ENCODE data around the gene BST1. TPM values are rescaled to one million over a fixed set of nuclear protein-coding genes. Genes with fewer than 3 reads are reported as not detected.

BST1 gene
- polyA plus RNA-seq, 3 donors: 14.4 to 17.0 (median 15.1) TPM

DNA sequence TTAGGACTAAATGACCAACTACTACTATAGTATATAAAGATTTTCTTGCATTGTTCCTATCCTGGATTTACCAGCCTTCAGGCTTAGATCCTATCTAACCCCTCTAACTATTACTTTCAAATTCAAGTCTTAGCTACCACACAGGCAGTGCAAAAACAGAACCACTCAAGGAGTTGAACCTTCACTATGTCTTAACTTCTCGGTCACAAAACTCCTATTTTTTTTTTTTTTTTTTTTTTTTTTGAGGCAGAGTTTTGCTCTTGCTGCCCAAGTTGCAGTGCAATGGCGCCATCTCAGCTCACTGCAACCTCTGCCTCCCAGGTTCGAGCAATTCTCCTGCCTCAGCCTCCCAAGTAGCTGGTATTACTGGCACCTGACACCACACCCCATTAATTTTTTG is 27.5 kb upstream of the BST1 start:
- DNase-seq (ENCODE audit: low read depth in 3 of 3, low spot score in 2 of 3): no peak

DNA sequence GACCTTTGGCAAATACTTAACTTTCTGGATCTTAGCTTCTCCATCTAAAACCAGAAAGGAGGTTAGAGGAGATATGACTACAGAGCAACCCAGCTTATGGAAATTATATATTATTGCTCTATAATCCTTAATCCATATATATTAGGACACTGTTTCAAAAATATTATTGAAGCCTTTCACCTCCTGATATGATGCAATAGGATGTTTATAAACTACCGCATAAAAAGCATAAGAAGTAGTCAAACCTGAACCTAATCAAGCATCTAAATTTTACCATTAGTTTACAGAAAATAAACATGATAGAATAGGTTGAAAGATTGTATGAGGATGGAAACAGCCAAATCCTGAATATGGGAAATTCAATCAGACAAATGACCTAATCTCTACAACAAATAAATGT is 26.8 kb upstream of the BST1 start:
- no peak for DNase-seq (ENCODE audit: low read depth in 3 of 3, low spot score in 2 of 3)

DNA sequence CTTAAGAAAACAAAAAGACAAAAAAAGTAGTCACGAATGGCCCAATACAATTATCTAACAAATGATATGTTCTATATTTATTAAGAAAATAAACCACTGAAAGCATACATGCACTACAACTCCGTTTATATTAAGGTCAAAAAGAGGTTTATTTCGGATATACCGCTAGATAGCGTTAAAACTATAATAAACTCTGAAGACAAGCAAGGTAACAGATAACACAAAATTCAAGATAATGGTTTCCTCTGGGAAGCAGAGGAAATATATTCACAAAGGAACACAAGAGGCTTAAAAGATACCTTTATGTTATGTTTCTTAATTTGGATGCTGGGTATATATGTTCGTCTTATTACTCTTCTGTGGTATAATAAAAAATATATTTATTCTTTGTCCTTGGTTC is 26.0 kb upstream of the BST1 start:
- DNase-seq (ENCODE audit: low read depth in 3 of 3, low spot score in 2 of 3): no peak

DNA sequence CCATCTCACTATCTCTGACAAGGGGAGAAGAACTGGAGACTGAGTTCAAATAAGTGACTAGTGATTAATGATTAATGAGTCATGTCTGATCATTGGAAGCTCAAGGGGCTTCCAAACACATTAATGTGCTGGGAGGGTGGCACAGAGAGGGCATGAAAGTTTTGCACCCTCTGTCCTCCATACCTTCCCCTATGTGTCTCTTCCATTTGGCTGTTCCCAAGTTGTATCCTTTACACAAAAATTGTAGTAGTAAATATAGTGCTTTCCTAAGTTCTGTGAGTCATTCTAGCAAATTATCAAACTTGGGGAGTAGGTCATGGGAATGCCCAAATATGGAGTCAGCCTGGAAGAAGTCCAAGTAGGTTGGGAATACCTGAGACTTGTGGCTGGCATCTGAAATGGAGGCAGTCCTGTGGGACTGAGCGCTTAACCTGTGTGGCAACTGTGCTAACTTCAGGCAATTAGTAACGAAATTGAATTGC is 25.3 kb upstream of the BST1 start:
- DNase-seq (ENCODE audit: low read depth in 3 of 3, low spot score in 2 of 3): no peak

DNA sequence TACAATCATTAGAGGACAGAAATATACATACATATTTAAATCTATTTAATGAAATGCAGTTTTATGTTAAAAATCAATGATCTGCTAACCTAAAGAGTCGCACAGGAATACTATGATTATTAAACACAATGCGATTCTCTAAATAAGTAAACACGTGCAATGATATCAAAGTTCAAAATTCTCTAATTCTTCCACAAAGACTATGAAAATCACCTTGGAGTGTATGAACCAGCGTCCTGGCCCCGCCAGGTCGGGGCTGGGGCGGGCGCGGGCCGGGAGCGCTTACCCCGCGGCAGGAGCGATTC is 21.8 kb upstream of the BST1 start:
- DNase-seq (ENCODE audit: low read depth in 3 of 3, low spot score in 2 of 3): no peak

DNA sequence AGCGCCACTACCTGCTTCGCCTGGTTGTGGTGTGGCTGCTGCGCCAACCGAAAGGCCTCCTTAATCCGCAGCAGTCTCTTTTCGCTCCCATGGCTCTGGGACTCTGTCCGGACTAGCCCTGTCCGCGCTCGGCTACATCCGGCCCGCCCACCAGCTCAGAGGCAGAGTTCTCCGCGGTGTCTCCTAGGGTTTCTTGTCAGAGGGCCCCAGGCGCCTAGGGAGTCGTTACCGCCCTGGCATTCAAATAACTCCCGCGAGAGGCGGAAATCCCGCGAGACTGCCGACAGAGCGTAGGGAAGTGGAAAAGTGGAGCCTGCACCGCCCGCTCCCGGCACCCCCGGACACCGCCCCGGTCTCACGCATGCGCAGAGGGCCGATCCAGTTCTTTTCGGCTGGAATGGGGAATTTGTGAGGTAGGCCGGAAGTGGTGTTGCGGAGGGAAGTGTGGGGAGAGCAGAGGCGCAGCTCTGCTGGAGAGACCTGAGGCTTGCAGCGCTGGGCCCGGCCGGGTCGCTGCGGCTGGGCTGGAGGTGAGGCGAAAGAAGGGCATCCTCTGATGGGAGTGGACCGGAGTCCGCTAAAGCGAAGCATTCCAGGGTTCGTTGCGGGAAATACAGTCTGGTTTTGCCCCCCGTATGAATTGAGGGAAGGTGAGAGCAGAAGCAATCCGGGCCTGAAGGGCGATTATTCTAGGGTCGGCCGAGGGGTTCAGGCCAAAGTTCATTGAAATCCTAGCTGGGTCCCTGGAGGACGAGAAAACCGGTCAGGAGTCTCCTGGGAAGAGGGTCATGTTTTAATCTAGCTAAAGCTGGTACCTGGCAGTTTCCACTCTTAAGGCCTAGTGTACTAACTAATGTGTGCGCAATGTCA is 21.3 kb upstream of the BST1 start, which contains the start of gene FAM200B:
Gene FAM200B, plus strand, starts transcription at position 456 of the 870 bp plus-strand sequence. CDS start 5,151 bp downstream, outside the sequence.
- DNase-seq (ENCODE audit: low read depth in 3 of 3, low spot score in 2 of 3): peak; percentile 95 to 97 (median 96)

DNA sequence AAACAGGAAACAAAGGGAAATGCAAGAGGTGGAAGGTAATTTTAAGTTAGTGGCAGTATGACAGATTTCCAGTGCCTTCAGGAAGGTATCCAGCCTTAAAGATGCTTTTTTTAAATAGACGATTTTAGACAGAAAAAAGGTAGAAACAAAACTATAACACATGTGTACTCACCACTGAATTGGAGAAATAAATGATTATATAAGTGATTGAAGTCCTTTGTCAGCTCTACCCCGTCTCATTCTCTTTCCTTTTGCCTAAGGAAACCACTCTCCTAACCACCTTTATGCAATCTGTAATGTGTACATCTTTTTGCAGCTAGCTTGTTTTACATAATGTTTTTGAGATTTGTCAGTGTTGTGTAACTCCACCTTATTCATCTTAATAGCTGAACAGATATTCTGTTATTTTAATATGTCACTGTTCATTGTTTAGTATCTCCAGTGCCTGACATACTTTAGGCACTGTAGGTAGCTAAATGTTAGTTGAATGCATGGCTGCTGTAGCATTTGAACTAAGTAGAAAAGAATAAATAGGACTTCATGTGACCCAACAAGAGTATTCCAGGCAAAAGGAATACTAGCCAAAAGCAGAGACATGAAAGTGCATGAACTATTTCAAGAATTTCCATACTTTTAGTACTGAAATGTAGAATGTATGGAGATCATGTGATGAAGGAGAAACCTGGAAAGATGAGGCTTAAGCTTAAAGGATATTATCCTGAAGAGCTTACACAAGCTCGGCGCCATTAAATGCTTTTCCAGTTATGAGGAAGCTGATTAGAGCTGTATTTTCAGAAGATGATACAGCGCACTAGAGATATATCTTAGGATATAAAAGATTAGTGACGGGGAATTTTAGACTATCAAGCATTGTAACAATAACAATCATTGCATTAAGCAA is 20.4 kb upstream of the BST1 start:
- no peak for DNase-seq (ENCODE audit: low read depth in 3 of 3, low spot score in 2 of 3)

DNA sequence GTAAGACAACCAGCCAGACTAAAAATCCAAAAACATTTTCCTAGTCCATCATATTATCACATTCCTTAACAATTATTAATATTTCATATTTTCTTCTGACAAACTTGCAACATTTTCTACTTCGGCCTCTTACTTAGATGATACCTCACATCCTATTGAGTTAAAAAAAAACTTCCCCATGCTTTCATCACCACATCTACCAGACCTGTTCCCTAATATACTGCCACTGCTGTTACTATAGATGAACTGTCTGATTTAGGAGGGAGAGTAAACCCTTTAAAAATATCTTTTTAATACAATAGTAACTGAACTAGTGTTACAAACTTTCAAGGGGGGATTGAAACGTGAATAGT is 19.7 kb upstream of the BST1 start:
- DNase-seq (ENCODE audit: low read depth in 3 of 3, low spot score in 2 of 3): no peak

DNA sequence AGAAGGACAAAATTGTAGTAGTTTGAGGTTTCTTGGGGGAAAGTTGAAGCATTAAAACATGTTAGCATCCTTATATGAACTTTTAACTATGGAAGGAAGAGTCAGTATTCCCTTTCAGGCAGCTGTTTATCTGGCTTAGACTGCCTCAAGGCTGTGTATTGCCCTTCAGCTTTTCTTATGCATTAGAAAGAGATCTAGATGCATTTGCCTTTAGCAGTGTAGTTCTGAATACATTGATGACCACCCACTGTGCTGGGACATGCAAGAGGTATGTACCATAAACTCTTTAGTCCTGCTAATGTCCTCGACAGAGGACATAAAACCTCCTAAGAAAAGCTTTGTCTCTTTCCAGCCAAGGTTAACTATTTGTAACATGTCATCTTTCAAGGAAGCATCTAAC is 18.4 kb upstream of the BST1 start:
- DNase-seq (ENCODE audit: low read depth in 3 of 3, low spot score in 2 of 3): no peak

DNA sequence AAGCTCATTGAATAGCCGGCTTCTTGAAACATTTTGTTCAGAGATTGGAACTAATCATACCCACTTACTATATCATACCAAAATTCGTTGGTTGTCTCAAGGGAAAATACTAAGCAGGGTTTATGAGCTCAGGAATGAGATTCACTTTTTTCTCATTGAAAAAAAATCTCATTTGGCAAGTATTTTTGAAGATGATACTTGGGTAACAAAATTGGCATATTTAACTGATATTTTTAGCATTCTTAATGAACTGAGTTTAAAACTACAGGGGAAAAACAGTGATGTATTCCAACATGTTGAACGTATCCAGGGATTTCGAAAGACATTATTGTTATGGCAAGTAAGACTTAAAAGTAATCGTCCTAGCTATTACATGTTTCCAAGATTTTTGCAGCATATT is 14.8 kb upstream of the BST1 start:
- DNase-seq (ENCODE audit: low read depth in 3 of 3, low spot score in 2 of 3): no peak

DNA sequence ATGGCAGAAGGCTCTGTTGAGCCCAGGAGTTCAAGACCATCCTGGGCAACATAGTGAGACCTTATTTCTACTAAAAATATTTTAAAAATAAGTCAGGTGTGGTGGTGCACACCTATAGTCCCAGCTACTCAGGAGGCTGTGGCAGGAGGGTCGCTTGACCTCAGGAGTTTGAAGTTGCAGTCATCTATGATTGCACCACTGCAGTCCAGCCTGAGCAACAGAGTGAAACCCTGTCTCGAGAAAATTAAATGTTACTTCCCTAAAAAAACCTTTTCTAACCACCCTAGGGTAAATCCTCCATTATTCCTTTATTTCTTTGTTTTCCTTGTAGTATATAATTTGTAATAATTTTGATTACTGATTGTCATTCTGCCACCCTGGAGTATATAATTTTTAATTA is 13.3 kb upstream of the BST1 start:
- no peak for DNase-seq (ENCODE audit: low read depth in 3 of 3, low spot score in 2 of 3)

DNA sequence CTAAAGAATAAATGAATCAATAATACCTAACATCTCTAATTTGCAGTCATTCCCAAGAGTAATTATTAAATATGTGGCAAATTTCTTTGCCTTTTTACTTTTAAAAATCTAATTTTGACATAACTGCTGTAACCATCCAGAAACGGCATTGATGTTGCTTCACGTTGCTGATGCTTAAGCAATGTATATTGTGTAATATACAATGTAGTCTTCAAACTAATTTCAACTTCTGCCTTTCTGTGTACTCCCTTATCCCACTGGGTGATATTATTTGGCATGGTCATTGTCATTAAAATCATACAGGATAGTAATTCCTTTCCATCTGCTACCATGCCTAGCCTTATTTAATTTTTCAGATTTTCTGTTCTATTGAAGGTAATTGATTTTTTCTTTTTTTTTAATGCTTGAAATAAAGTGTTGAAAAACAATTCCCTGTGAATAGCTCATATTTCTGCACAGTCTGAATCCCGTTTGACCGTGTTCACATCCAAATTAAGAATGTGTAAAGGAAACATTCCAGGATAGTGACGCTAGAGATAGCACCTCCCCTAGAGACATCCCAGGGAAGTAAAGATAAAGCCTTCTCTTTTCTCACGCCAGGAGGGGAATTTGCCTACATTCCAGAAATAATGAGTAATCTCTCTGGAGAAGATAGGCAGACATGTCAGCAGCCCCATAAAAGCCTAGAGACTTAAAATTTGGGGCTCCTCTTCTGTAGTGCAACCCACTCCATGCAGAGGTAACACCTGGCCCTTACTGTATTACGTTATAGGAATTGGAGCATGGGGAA is 12.7 kb upstream of the BST1 start:
- DNase-seq (ENCODE audit: low read depth in 3 of 3, low spot score in 2 of 3): no peak

DNA sequence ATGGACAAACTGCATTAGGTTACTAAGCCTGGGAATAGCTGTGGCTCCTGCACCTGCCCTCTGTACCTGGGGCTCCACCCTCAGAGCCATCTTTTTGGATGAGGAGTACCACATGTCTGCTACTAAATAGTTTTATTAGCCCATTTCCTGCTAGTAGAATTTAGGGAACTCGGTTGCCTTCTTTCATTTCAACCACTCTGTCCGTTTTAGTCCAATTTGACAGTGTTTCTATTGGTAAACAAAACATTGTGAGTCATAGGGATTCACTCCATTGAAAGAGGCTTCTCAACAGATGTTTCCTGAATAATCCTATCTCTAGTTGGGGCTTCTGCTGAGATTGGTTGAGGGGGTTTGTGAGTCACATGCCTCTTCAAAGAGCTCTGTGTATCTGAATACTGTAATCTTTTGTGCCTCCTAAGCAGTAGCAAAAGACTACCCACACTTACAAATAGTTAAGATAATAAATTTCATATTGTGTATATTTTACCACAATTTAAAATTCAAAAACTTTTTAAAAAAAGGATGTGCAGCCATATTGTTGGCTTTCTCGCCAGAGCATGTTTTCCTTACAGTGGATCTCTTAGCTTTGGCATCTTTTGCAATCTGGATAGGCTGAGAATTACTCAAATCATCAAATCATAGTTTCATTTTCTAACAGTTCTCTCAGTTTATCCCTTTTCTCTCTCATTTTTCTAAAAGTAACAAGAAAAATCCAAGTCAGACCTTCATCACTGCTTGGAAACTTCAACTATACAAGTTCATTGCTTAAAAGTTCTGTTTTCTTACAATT is 11.3 kb upstream of the BST1 start:
- no peak for DNase-seq (ENCODE audit: low read depth in 3 of 3, low spot score in 2 of 3)

DNA sequence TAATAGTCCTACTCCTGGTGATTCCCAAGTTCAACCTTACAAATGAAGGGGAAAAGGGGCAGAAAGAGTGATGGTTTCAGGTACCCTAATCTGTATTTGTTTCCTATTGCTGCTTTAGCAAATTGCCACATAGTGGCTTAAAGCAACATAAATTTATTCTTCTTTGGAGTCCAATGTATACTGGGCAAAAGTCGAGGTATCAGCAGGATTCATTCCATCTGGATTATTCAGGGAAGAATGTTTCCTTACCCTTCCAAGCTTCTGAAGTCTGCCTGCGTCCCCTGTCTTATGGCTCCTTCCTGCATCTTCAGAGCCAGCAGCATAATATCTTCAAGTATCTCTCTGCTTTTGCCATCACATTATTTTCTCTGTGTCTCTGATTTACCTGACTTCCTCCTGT is 10.3 kb upstream of the BST1 start:
- no peak for DNase-seq (ENCODE audit: low read depth in 3 of 3, low spot score in 2 of 3)

DNA sequence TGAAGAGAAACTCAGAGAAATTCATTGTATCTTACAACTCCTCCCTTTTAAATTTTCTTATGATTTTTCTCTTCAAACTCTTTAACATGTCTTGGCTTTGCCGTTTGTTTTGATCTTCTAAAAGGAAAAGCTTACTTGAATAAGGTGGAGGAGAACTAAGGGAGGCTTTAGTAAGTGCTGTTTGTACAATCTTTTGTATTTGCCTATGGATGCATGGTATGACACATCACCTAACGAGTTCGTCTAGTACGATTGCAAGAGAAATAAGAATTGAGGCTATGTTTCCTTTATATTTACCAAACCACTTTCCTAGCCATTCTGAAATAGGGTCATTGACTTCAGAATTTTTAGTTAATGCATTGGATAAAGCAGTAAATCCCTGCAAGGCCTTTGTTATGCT is 8.4 kb upstream of the BST1 start:
- no peak for DNase-seq (ENCODE audit: low read depth in 3 of 3, low spot score in 2 of 3)

DNA sequence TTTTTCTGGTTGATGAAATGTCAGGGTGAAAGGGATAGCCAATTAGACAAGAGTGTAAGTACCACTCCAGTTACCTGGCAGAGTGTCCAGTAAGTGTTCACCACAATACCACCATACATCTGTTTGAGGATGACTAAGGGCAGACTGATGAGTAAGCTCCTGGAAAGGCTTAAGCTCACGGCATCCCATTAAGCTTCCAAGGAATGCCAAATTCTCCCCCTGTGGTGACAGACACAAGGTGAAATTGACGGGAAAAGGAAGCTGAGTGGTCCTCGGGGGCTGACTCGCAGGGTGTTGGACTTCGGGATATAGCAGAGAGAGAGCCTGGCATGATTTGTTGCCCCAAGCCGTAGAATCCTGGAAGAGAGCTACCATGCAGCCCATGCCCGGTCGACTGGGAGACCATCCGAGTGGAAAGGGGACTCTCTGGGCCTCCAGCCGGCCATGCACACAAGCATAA is 7.6 kb upstream of the BST1 start:
- DNase-seq (ENCODE audit: low read depth in 3 of 3, low spot score in 2 of 3): no peak

DNA sequence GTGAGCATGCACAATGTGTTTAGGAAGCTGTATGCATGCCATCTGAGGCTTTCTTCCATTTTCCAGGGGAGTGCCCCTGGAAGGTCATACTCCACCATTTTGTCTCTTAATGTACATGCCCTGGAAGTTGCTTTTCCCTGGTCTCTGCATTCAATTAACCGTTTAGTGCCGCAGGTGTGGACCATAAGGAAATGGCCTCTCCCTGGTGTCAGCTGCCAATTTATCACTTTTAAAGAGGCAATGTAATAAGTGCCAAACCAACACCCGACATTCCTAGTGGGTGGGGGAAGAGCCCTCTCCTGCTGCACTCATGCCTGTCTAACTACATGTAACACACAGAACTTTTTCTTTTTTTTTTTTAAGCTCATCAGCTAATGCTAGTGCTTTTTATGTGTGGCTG is 7.1 kb upstream of the BST1 start:
- DNase-seq (ENCODE audit: low read depth in 3 of 3, low spot score in 2 of 3): no peak

DNA sequence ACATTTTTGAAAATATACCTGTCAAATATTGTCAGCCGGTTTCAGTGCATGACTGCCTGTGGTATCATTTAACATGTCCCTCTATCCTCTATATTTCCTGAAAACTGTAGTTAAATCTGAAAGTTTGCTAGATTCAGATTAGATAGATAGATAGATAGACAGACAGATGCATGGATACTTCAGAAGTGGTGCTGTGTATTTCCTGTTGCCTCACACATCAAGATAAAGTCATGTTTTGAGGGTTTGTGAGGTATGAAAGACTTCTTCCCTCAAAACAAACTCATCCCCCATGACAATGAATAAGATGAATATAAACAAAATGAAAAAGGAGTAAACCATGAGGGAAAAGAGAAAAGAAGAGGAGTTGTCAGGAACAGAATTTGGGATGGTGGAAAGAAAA is 6.0 kb upstream of the BST1 start:
- no peak for DNase-seq (ENCODE audit: low read depth in 3 of 3, low spot score in 2 of 3)

DNA sequence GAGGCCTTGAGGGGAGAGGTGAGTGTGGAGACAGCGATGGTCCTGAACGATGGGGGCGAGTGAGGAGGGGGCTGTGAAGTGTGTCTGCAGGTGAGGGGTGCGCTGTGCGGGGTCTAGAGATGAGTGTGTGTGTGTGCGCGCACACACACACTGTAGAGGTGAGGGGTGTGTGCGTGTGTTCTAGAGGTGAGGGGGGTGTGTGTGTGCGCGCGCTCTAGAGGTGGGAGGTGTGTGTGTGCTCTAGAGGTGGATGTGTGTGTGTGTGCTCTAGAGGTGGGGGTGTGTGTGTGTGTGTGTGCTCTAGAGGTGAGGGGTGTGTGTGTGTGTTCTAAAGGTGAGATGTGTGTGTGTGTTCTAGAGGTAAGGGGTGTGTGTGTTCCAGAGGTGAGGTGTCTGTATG is 574 bp downstream of the BST1 start:
- DNase-seq (ENCODE audit: low read depth in 3 of 3, low spot score in 2 of 3): no peak

DNA sequence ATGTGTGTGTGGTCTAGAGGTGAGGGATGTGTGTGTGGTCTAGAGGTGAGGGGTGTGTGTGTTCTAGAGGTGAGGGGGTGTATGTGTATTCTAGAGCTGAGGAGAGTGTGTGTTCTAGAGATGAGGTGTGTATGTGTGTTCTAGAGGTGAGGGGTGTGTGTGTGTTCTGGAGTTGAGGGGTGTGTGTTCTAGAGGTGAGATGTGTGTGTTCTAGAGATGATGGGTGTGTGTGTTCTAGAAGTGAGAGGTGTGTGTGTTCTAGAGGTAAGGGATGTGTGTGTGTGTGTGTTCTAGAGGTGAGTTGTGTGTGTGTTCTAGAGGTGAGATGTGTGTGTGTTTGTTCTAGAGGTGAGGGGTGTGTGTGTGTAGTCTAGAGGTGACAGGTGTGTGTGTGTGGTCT is 1.3 kb downstream of the BST1 start:
- DNase-seq (ENCODE audit: low read depth in 3 of 3, low spot score in 2 of 3): no peak

Data from right renal cortex interstitium (tissue), 3 donors.